ENCODE results near the gene PRKAB2.
"Not testable (repeated sequence)": the region's sequence is repeated elsewhere in the genome, so short reads cannot be mapped to it uniquely, and the experiment has no call there.

GRCh38 chr1:147197324-147197723 lies 25.1 kb upstream of the PRKAB2 start:
- not testable (repeated sequence) for TF ChIP-seq RXRA (CRISPR knock-in tag; IDR thresholded peaks at IDR 0.05); ZFX (CRISPR knock-in tag; IDR thresholded peaks at IDR 0.05; ENCODE audit: low read depth)
- TF ChIP-seq, protein P1, sequence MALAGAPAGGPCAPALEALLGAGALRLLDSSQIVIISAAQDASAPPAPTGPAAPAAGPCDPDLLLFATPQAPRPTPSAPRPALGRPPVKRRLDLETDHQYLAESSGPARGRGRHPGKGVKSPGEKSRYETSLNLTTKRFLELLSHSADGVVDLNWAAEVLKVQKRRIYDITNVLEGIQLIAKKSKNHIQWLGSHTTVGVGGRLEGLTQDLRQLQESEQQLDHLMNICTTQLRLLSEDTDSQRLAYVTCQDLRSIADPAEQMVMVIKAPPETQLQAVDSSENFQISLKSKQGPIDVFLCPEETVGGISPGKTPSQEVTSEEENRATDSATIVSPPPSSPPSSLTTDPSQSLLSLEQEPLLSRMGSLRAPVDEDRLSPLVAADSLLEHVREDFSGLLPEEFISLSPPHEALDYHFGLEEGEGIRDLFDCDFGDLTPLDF (CRISPR knock-in tag; IDR thresholded peaks at IDR 0.05), result not testable (repeated sequence)
- TF ChIP-seq, protein P2, sequence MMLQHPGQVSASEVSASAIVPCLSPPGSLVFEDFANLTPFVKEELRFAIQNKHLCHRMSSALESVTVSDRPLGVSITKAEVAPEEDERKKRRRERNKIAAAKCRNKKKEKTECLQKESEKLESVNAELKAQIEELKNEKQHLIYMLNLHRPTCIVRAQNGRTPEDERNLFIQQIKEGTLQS (CRISPR knock-in tag; IDR thresholded peaks at IDR 0.05), result not testable (repeated sequence)
